ENCODE data around the gene SLC6A4.

GRCh38 chr17:30275911-30276310 is 40.4 kb upstream of the SLC6A4 start:
- no peak for TF ChIP-seq POLR2A (IDR thresholded peaks at IDR 0.05)
- TF ChIP-seq, protein P1, sequence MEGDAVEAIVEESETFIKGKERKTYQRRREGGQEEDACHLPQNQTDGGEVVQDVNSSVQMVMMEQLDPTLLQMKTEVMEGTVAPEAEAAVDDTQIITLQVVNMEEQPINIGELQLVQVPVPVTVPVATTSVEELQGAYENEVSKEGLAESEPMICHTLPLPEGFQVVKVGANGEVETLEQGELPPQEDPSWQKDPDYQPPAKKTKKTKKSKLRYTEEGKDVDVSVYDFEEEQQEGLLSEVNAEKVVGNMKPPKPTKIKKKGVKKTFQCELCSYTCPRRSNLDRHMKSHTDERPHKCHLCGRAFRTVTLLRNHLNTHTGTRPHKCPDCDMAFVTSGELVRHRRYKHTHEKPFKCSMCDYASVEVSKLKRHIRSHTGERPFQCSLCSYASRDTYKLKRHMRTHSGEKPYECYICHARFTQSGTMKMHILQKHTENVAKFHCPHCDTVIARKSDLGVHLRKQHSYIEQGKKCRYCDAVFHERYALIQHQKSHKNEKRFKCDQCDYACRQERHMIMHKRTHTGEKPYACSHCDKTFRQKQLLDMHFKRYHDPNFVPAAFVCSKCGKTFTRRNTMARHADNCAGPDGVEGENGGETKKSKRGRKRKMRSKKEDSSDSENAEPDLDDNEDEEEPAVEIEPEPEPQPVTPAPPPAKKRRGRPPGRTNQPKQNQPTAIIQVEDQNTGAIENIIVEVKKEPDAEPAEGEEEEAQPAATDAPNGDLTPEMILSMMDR (IDR thresholded peaks at IDR 0.05): no peak
